Suprapubic skin (tissue), 4 donors: ENCODE measurements around the gene BHLHA15. TPM values are rescaled to one million over a fixed set of nuclear protein-coding genes. Genes with fewer than 3 reads are reported as not detected.
A peak's percentile ranks its signal among the peaks of the same experiment; 100 is the strongest.
"Not testable (repeated sequence)": the region's sequence is repeated elsewhere in the genome, so short reads cannot be mapped to it uniquely, and the experiment has no call there.

Experiments
- DNase-seq, 2 donors: peaks; one replicate each; pipeline ENCODE4 v3.0.0-alpha.2; 2019; ENCODE audit warnings: low spot score in 2 of 2
- H3K27ac ChIP-seq: fragments of 200-600 bp; sonication (generic); one replicate; pipeline ENCODE4 v1.5.1; 2019
- H3K27me3 ChIP-seq: fragments of 200-600 bp; sonication (generic); one replicate; pipeline ENCODE4 v1.5.1; 2019
- H3K36me3 ChIP-seq: fragments of 200-600 bp; sonication (generic); one replicate; pipeline ENCODE4 v1.5.1; 2019
- H3K4me1 ChIP-seq: fragments of 200-600 bp; sonication (generic); one replicate; pipeline ENCODE4 v1.5.1; 2019
- H3K4me3 ChIP-seq: fragments of 200-600 bp; sonication (generic); one replicate; pipeline ENCODE4 v1.5.1; 2019; ENCODE audit warnings: mild to moderate bottlenecking
- H3K9me3 ChIP-seq: fragments of 200-600 bp; sonication (generic); one replicate; pipeline ENCODE4 v1.5.1; 2019
- EP300 ChIP-seq: sonication (generic); formaldehyde crosslinking; IDR thresholded peaks from one replicate; pipeline ENCODE4 v1.6.1; 2017; ENCODE audit warnings: antibody characterized with exemption
- POLR2A ChIP-seq, 2 donors: fragments of 450-650 bp; IDR thresholded peaks; one replicate each; pipeline ENCODE4 v1.6.1; 2017; ENCODE audit warnings: antibody characterized with exemption in 2 of 2, mild to moderate bottlenecking in 2 of 2, moderate library complexity in 2 of 2
- POLR2AphosphoS5 ChIP-seq, 3 donors: sonication (generic); formaldehyde crosslinking; IDR thresholded peaks; one replicate each; pipeline ENCODE4 v1.6.1; 2017; ENCODE audit warnings: antibody characterized with exemption in 3 of 3
- WGBS: methylation state at CpG from one replicate; pipeline ENCODE4 v1.1.5; 2018; 5-methylcytosine and 5-hydroxymethylcytosine counted together
- total RNA-seq, 4 donors: library from RNA; depleted of rRNA; stranded (reverse); fragments of >200 nt; gene quantifications; one replicate each; pipeline ENCODE4 v1.1.0, GENCODE V29; 2016
- TF ChIP-seq, protein P1 (sequence below), 2 donors: fragments of 200-600 bp in 1 of 2; fragments of 450-650 bp in 1 of 2; sonication (generic) in 1 of 2; IDR thresholded peaks; one replicate each; pipeline ENCODE4 v1.5.1; 2016 to 2019; ENCODE audit warnings: antibody characterized with exemption in 2 of 2, mild to moderate bottlenecking in 1 of 2, moderate library complexity in 1 of 2

The BHLHA15 gene
- total RNA-seq, 4 donors from 2014 or later = 1.2 to 7.8 (median 4.4) TPM

GRCh38 chr7:98214811-98215321, 3.6 kb downstream of the BHLHA15 start:
- no peak overlapping the region for H3K4me3 ChIP-seq
- 96% methylated on average over 27 of the region's 27 CpGs for WGBS
- H3K4me1 ChIP-seq = peaks cover 15% of the 10 kb centered on the region
- peak in 1 of 2 donors; percentile 58 for DNase-seq
- no peaks in the 10 kb centered on the region for H3K9me3 ChIP-seq
- TF ChIP-seq EP300 (no peak), POLR2AphosphoS5 (IDR thresholded peaks at IDR 0.05) (no peak), POLR2A (IDR thresholded peaks at IDR 0.05) (no peak)
- TF ChIP-seq, protein P1, sequence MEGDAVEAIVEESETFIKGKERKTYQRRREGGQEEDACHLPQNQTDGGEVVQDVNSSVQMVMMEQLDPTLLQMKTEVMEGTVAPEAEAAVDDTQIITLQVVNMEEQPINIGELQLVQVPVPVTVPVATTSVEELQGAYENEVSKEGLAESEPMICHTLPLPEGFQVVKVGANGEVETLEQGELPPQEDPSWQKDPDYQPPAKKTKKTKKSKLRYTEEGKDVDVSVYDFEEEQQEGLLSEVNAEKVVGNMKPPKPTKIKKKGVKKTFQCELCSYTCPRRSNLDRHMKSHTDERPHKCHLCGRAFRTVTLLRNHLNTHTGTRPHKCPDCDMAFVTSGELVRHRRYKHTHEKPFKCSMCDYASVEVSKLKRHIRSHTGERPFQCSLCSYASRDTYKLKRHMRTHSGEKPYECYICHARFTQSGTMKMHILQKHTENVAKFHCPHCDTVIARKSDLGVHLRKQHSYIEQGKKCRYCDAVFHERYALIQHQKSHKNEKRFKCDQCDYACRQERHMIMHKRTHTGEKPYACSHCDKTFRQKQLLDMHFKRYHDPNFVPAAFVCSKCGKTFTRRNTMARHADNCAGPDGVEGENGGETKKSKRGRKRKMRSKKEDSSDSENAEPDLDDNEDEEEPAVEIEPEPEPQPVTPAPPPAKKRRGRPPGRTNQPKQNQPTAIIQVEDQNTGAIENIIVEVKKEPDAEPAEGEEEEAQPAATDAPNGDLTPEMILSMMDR (IDR thresholded peaks at IDR 0.05) = no peak
- peaks cover 7% of the 10 kb centered on the region for H3K27me3 ChIP-seq
- H3K36me3 ChIP-seq = peaks cover 24% of the 10 kb centered on the region
- H3K27ac ChIP-seq = no peak overlapping the region

- Histone ChIP-seq H3K27me3 (peaks cover 4% of the 10 kb centered on the region), H3K4me3 (no peak overlapping the region), H3K36me3 (peaks cover 24% of the 10 kb centered on the region), H3K9me3 (no peaks in the 10 kb centered on the region), H3K4me1 (peaks cover 9% of the 10 kb centered on the region), H3K27ac (no peak overlapping the region)
- DNase-seq = peak; percentile 42 to 79
- TF ChIP-seq POLR2A (IDR thresholded peaks at IDR 0.05) (no peak), POLR2AphosphoS5 (IDR thresholded peaks at IDR 0.05) (no peak), EP300 (no peak)
- TF ChIP-seq, protein P1 (IDR thresholded peaks at IDR 0.05) = no peak
- 85% methylated on average over 23 of the region's 32 CpGs for WGBS
These were observed 4.6 kb downstream of the BHLHA15 start for GRCh38 chr7:98215561-98216495.

GRCh38 chr7:98216941-98217622, 5.8 kb downstream of the BHLHA15 start:
- Histone ChIP-seq H3K4me1 (no peaks in the 10 kb centered on the region), H3K27ac (no peak overlapping the region), H3K4me3 (no peak overlapping the region), H3K9me3 (no peaks in the 10 kb centered on the region), H3K36me3 (peaks cover 36% of the 10 kb centered on the region), H3K27me3 (no peaks in the 10 kb centered on the region)
- 86% methylated on average over 7 of the region's 24 CpGs for WGBS
- DNase-seq = peak in 1 of 2 donors; percentile 47
- TF ChIP-seq POLR2A (IDR thresholded peaks at IDR 0.05) (no peak), POLR2AphosphoS5 (IDR thresholded peaks at IDR 0.05) (no peak), EP300 (no peak)
- TF ChIP-seq, protein P1 (IDR thresholded peaks at IDR 0.05) = no peak

- TF ChIP-seq EP300 (no peak), POLR2A (IDR thresholded peaks at IDR 0.05) (no peak), POLR2AphosphoS5 (IDR thresholded peaks at IDR 0.05) (no peak)
- TF ChIP-seq, protein P1 (IDR thresholded peaks at IDR 0.05) = no peak
- Histone ChIP-seq H3K4me1 (no peaks in the 10 kb centered on the region), H3K4me3 (no peak overlapping the region), H3K9me3 (no peaks in the 10 kb centered on the region), H3K27me3 (no peaks in the 10 kb centered on the region), H3K27ac (peak overlapping the region; percentile 2), H3K36me3 (peaks cover 43% of the 10 kb centered on the region)
- peak in 1 of 2 donors; percentile 62 for DNase-seq
- WGBS = 77% methylated on average over 25 of the region's 41 CpGs
These were observed 6.7 kb downstream of the BHLHA15 start for GRCh38 chr7:98217623-98218582.

DNA sequence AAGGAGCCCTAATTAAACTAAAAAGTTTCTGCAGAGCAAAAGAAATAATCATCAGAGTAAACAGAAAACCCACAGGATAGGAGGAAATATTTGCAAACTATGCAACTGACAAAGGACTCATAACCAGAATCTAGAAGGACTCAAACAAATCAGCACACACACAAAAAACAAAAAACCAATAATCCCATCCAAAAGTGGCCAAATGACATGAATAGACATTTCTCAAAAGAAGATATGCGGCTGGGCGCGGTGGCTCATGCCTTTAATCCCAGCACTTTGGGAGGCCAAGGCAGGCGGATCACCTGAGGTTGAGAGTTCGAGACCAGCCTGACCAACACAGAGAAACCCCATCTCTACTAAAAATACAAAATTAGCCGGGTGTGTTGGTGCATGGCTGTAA, 8.1 kb downstream of the BHLHA15 start:
- H3K36me3 ChIP-seq = peaks cover 47% of the 10 kb centered on the region
- H3K27ac ChIP-seq, H3K9me3 ChIP-seq, H3K4me1 ChIP-seq, H3K4me3 ChIP-seq, H3K27me3 ChIP-seq: not testable (repeated sequence)
- WGBS = 94% methylated on average over 6 of the region's 6 CpGs
- peak in 1 of 2 donors; percentile 21 for DNase-seq
